Measurements from ENCODE around the gene RFX8.
A peak's percentile ranks its signal among the peaks of the same experiment; 100 is the strongest.
"Not testable (repeated sequence)": the region's sequence is repeated elsewhere in the genome, so short reads cannot be mapped to it uniquely, and the experiment has no call there.

Gene RFX8

DNA sequence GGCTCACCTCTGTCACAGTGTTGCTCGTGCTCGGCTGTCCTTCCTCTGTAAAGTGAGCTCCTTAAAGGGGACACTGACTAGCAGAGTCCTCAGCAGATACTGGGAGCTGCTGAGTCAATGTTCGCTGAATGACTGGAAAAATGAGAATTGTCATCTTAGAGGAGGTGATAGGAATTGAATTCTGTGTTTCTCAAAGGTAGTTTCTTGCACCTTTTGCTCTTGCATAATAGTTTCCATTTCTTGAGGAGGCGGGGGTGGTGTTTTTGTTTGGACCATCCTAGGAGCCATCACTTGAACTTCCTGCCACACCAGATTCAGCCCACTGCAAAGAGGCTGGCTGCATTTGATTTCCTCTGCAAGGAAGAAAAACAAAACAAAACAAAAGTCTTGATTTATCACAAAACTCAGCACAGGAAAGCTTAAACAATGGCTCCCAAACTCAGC, 11.4 kb upstream of the RFX8 start:
- DNase-seq (ENCODE audit: low spot score), result no peak

DNA sequence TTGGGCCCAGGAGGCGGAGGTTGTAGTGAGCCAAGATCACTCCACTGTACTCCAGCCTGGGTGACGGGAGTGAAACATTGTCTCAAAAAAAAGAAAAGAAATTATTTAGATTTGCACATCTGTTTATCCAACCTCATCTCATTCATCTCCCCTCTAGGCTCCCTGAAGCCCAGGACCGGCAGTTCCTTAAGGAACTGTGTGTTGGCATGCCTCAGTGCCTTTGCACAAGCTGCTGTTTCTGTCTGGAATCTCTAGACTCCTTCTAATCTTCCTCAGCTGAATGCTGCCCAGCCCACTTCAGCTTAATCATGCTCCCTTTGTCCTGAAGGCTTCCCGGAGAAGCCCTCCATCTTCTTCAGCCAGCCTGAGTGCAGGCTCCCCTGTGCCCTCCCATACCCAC, 10.9 kb upstream of the RFX8 start:
- no peak for DNase-seq (ENCODE audit: low spot score)

- no peak for DNase-seq (ENCODE audit: low spot score)
Observed at GRCh38 chr2:101480764-101481163, 5.9 kb upstream of the RFX8 start.

DNA sequence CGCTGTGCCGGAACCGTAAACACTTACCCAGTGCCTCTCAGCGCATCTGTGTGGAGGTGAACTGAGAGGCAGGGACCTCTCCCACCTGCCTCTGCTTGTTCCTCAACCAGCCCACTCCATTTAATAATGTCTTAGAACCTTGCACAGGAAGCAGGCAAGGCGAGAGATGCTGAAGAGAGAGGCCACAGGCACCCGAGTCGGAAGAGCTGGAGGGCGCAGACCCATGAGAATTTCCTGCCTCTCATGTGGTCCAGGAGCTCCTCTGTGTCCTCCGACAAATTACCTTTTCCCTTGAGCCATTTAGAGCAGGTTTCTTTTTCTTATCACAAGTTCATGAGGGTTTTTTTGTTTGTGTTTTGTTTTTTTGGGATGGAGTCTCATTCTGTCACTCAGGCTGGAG, 4.9 kb upstream of the RFX8 start:
- DNase-seq (ENCODE audit: low spot score), result no peak

GRCh38 chr2:101479328-101479727, 4.4 kb upstream of the RFX8 start:
- DNase-seq (ENCODE audit: low spot score), result no peak

DNA sequence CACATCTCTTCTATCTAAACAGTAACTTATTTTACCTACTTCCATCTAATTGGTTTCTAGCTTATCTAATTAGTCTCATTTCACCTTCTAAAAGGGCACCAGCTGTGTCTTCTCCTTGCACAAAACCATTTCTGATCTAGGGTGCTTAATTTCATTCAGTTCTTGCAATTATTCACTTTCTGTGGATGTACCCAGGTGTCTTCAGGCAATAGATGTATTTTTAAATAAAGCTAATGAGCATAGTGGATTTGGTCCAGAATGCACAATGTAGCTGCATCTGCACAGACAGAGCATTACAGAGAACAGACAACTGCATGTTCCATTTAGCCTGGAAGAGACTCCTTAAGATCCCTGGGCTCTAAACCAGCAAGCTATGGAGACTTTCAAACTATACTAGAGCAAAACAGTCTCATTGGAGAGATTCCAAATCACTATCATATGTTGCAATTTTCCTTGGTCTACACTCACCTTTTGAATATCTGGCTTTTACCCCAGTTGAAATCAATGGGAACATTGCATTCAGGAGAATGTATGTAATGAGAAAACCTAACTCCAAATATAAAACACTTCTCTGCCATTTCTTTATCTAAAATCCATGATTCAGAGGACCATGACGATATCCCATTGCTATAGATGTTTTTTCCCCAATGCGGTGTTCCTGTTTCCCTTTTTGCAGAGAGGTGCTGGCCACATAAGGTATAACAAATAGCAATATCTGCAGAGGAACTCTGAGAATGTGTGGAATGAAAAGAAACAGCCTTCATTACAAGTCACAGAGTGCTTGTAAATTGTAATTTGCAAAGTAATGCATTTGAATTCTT, 3.5 kb upstream of the RFX8 start:
- DNase-seq (ENCODE audit: low spot score), result no peak

DNA sequence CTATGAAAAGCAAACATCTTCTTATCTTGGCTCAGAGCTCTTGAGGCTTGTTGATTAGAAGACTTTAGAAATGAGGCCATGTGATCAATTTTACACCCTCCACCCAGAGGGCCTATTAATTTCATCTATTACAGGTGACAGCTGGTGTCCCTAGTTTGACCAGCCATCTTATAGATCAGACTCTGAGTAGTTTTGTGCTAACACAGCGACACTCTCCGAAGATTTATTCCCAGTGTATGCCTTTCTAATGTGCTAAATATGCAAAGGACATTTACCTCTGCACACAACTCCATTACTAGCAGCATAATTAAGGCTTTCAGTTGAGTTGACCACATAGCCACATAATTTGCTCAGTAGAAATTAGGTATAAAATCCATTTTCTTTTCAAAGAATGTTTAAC, 2.6 kb upstream of the RFX8 start:
- DNase-seq (ENCODE audit: low spot score), result no peak

- DNase-seq (ENCODE audit: low spot score), result no peak
Observed at GRCh38 chr2:101476605-101477208, 1.8 kb upstream of the RFX8 start.

GRCh38 chr2:101473911-101474701, 806 bp downstream of the RFX8 start:
- DNase-seq (ENCODE audit: low spot score), result peak; percentile 74

- no peak for DNase-seq (ENCODE audit: low spot score)
Observed at GRCh38 chr2:101473591-101473910, 1.4 kb downstream of the RFX8 start.

DNA sequence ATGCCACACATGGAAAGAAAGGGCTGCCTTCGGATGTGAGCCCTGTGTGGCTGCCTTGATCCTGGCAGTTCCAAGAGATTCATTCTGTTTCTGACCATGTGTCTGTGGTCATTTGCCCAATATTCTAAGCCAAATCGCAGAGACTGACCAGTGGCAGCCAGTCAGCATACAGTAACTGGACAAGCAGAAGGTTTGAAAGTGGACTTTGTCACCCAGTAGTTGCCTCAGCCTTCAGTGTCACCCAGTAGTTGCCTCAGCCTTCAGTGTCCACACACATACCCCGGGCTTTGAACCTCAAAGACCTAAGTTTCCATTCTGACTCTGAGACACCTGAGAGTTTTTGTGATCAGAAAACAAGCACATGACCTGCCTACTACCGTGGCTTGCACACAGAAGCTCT, 5.0 kb downstream of the RFX8 start:
- DNase-seq (ENCODE audit: low spot score), result no peak

DNA sequence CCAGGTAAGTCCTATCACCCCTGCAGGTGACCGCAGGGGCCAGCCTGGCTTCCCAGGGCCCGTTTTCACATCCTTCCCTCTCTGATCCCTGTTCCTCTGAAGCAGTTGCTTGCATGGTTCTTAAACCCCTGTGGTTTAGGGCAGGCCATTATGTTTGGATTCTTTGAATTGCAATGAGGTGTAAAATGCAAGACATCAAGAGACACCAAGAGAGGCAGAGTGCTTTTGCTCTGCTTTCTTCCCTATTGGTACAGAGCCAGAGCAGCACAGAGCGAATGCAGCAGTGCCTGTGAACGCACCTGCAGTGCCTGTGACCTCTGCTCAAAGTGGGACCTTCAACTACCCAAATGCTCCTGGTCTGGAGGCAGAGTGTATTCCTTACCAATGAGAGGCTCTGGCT, 7.6 kb downstream of the RFX8 start:
- DNase-seq (ENCODE audit: low spot score), result peak; percentile 14

DNA sequence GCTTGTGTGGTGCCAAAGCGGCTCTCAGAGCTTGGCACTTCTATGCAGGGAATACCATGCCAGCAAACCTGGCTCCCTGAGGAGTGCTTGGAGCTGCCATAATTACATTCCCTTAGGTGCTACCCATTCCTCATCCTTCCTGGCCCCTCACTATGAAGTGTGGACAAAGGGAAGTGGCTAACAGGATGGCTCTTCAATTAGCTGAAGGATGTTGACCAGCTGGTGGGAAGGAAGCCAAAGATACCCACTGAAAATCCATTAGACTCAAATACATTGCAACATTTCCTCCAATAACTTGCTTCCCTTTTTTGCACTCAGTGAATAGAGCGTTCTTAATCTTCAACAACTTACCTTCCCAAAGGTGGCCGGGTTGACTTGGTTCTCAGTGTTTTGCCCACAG, 8.5 kb downstream of the RFX8 start:
- no peak for DNase-seq (ENCODE audit: low spot score)

DNA sequence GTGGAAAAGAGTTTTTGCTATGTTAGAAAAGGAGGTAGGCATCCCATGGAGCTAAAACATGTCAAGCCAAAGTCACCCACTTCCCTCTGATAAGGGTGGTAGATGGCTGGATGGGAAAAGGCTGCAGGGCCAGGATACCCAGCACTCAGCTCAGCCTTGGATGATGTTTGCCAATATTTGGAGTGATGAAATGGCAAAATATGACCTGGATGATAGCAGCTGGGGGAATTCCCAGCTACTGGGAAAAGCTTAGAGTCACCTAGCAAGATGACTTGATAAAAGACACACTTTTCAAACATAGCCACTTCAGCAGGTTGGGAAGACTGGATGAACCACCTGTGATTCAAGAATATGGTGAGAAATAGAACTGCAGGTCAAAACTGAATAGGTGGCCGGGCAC, 10.1 kb downstream of the RFX8 start:
- DNase-seq (ENCODE audit: low spot score), result no peak

- DNase-seq (ENCODE audit: low spot score), result no peak
Observed at GRCh38 chr2:101463911-101464641, 10.8 kb downstream of the RFX8 start.

DNA sequence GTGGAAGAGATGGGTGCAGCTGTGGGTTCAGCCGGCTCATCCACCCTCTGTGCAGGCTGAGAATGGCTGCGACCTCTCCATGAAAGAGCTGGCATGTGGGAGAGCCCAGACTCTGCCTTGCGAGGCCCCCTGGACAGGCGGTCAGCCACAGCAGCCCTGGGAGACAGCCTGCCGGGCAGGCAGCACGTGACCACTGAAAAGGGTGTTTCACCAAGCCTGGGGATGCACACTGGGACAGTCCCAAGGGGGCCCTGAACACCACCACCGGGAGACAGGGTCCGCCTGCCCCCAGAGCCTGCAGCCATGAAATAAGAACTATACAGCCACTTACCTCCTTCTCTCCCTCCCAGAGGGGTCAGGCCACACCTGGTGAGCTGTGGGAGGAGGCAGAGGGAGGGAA, 11.5 kb downstream of the RFX8 start:
- DNase-seq (ENCODE audit: low spot score), result no peak

- no peak for DNase-seq (ENCODE audit: low spot score)
Observed at GRCh38 chr2:101461381-101461780, 13.5 kb downstream of the RFX8 start.

GRCh38 chr2:101454408-101454807, 20.5 kb downstream of the RFX8 start:
- not testable (repeated sequence) for DNase-seq (ENCODE audit: low spot score)

GRCh38 chr2:101450965-101451364, 23.9 kb downstream of the RFX8 start:
- no peak for DNase-seq (ENCODE audit: low spot score)

DNA sequence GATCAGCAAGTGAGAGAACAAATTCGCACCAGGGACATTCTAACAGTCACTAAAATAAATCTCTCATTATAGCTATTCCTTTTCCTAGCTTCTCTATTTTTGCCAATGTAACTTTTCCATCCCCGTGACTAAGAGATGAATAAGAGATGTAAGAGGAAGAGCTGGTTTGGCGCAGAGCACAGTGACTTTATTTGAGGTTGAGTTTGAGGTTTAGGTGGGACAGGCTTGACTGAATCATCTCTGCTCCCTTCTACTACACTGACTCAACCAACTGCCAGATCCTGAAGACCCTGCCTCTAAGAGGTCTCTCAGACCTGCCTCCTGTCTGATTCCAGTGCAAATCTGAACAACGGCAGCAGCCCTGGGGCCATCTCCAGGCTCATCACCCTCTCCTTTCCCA, 28.0 kb downstream of the RFX8 start:
- DNase-seq (ENCODE audit: low spot score), result no peak

DNA sequence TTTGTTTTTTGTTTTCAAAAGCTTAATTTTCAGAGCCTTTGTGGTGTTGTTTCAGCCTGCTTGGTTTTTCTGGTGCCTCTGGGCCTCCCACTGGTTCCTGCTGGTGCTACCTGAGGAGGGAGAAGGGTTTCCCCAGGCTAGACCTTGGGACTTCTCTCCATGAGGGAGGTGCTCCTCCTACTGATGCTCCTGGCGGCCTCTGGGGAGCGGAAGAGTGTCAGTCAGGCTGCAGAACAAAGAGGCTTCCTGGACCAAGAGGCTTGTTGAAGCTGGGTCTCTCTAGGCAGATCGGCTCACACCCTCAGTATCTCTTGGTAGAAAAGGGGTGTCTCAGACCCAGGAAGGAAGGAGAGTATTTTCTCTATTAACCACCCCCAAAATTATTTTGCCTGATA, 32.2 kb downstream of the RFX8 start:
- DNase-seq (ENCODE audit: low spot score), result no peak

GRCh38 chr2:101442042-101442666, 32.8 kb downstream of the RFX8 start:
- DNase-seq (ENCODE audit: low spot score), result no peak

Data from SW480 (cell line).